ENCODE measurements around the gene ADK. TPM values are rescaled to one million over a fixed set of nuclear protein-coding genes. Genes with fewer than 3 reads are reported as not detected.

Gene ADK
- total RNA-seq, 3 donors from 2014 or later = 13.8 to 24.0 (median 22.9) TPM

- no peak for ATAC-seq
- TF ChIP-seq CTCF (IDR thresholded peaks at IDR 0.05) = no peak
- Histone ChIP-seq H3K4me1 (ENCODE audit: low read depth) (no peaks in the 10 kb centered on the region), H3K36me3 (ENCODE audit: low read depth) (no peaks in the 10 kb centered on the region), H3K4me3 (no peak overlapping the region), H3K9me3 (no peaks in the 10 kb centered on the region)
- no peak for DNase-seq
- intact Hi-C loops (cut with DNase I, micrococcal nuclease) = no loop called here
Measured at GRCh38 chr10:74328388-74328787, 177.4 kb downstream of the ADK start.

GRCh38 chr10:74329873-74330272, 178.9 kb downstream of the ADK start:
- Histone ChIP-seq H3K4me3 (no peak overlapping the region), H3K9me3 (no peaks in the 10 kb centered on the region), H3K36me3 (ENCODE audit: low read depth) (no peaks in the 10 kb centered on the region), H3K4me1 (ENCODE audit: low read depth) (no peaks in the 10 kb centered on the region)
- no peak for TF ChIP-seq CTCF (IDR thresholded peaks at IDR 0.05)
- ATAC-seq = no peak
- no peak for DNase-seq
- intact Hi-C loops (cut with DNase I, micrococcal nuclease) = no loop called here

- no peak for TF ChIP-seq CTCF (IDR thresholded peaks at IDR 0.05)
- H3K36me3 ChIP-seq (ENCODE audit: low read depth) = no peaks in the 10 kb centered on the region
- H3K9me3 ChIP-seq = no peaks in the 10 kb centered on the region
- DNase-seq = no peak
- no peak for ATAC-seq
- intact Hi-C loops (cut with DNase I, micrococcal nuclease) = no loop called here
- H3K4me1 ChIP-seq (ENCODE audit: low read depth) = no peaks in the 10 kb centered on the region
- no peak overlapping the region for H3K4me3 ChIP-seq
Measured at GRCh38 chr10:74330646-74331045, 179.6 kb downstream of the ADK start.

GRCh38 chr10:74332398-74332797, 181.4 kb downstream of the ADK start:
- ATAC-seq (no peak), DNase-seq (no peak)
- H3K9me3 ChIP-seq = no peaks in the 10 kb centered on the region
- no peaks in the 10 kb centered on the region for H3K4me1 ChIP-seq (ENCODE audit: low read depth)
- intact Hi-C loops (cut with DNase I, micrococcal nuclease) = no loop called here
- no peak overlapping the region for H3K4me3 ChIP-seq
- no peak for TF ChIP-seq CTCF (IDR thresholded peaks at IDR 0.05)
- H3K36me3 ChIP-seq (ENCODE audit: low read depth) = no peaks in the 10 kb centered on the region

- H3K9me3 ChIP-seq = no peaks in the 10 kb centered on the region
- H3K4me1 ChIP-seq (ENCODE audit: low read depth) = no peaks in the 10 kb centered on the region
- no peaks in the 10 kb centered on the region for H3K36me3 ChIP-seq (ENCODE audit: low read depth)
- ATAC-seq = no peak
- TF ChIP-seq CTCF (IDR thresholded peaks at IDR 0.05) = no peak
- intact Hi-C loops (cut with DNase I, micrococcal nuclease) = no loop called here
- no peak overlapping the region for H3K4me3 ChIP-seq
- no peak for DNase-seq
Measured at GRCh38 chr10:74333174-74333573, 182.2 kb downstream of the ADK start.

GRCh38 chr10:74334221-74334620, 183.2 kb downstream of the ADK start:
- no peak for TF ChIP-seq CTCF (IDR thresholded peaks at IDR 0.05)
- Histone ChIP-seq H3K9me3 (no peaks in the 10 kb centered on the region), H3K4me3 (no peak overlapping the region), H3K4me1 (ENCODE audit: low read depth) (no peaks in the 10 kb centered on the region), H3K36me3 (ENCODE audit: low read depth) (no peaks in the 10 kb centered on the region)
- intact Hi-C loops (cut with DNase I, micrococcal nuclease) = no loop called here
- ATAC-seq = no peak
- no peak for DNase-seq
